Tibial nerve (tissue), 4 donors: ENCODE data around the gene ZNF319. TPM values are rescaled to one million over a fixed set of nuclear protein-coding genes. Genes with fewer than 3 reads are reported as not detected.
A peak's percentile ranks its signal among the peaks of the same experiment; 100 is the strongest.

Experiments
- DNase-seq, 2 donors: peaks; one replicate each; pipeline ENCODE4 v3.0.0-alpha.2; 2019; ENCODE audit warnings: low spot score in 2 of 2
- H3K27ac ChIP-seq, 4 donors: fragments of 200-600 bp; sonication (generic) in 3 of 4; one replicate each; pipeline ENCODE4 v1.5.1; 2017 to 2019; ENCODE audit warnings: mild to moderate bottlenecking in 1 of 4
- H3K27me3 ChIP-seq, 2 donors: fragments of 200-600 bp; sonication (generic) in 1 of 2; one replicate each; pipeline versions ENCODE4 v1.5.1 to v1.6.0; 2017 to 2019
- H3K36me3 ChIP-seq, 3 donors: fragments of 200-600 bp; sonication (generic); one replicate each; pipeline ENCODE4 v1.5.1; 2018 to 2019
- H3K4me1 ChIP-seq, 4 donors: fragments of 200-600 bp; sonication (generic) in 3 of 4; one replicate each; pipeline ENCODE4 v1.5.1; 2017 to 2019
- H3K4me3 ChIP-seq, 4 donors: fragments of 200-600 bp; sonication (generic) in 3 of 4; one replicate each; pipeline ENCODE4 v1.5.1; 2017 to 2019; ENCODE audit warnings: mild to moderate bottlenecking in 1 of 4, moderate library complexity in 1 of 4
- H3K9me3 ChIP-seq, 4 donors: fragments of 200-600 bp; sonication (generic) in 3 of 4; one replicate each; pipeline ENCODE4 v1.5.1; 2017 to 2019
- EP300 ChIP-seq, 2 donors: sonication (generic); formaldehyde crosslinking; IDR thresholded peaks; one replicate each; pipeline ENCODE4 v1.6.1; 2017; ENCODE audit warnings: antibody characterized with exemption in 2 of 2, mild to moderate bottlenecking in 1 of 2
- POLR2A ChIP-seq, 2 donors: fragments of 450-650 bp; IDR thresholded peaks; one replicate each; pipeline ENCODE4 v1.6.1; 2017; ENCODE audit warnings: antibody characterized with exemption in 2 of 2, mild to moderate bottlenecking in 2 of 2, moderate library complexity in 2 of 2
- WGBS, 2 donors: methylation state at CpG; one replicate each; pipeline ENCODE4 v1.1.5; 2018; 5-methylcytosine and 5-hydroxymethylcytosine counted together
- total RNA-seq, 4 donors: library from RNA; depleted of rRNA; stranded (reverse); fragments of >200 nt; gene quantifications; one replicate each; pipeline ENCODE4 v1.1.0, GENCODE V29; 2016
- TF ChIP-seq, protein P1 (sequence below), 5 experiments: fragments of 200-600 bp in 3 of 5; fragments of 450-650 bp in 2 of 5; sonication (generic) in 3 of 5; IDR thresholded peaks; one replicate each; pipeline ENCODE4 v1.5.1; 2016 to 2019; ENCODE audit warnings: antibody characterized with exemption in 5 of 5, mild to moderate bottlenecking in 3 of 5, moderate library complexity in 2 of 5

Gene ZNF319
- total RNA-seq, 4 donors from 2014 or later = 7.5 to 11.6 (median 9.1) TPM

DNA sequence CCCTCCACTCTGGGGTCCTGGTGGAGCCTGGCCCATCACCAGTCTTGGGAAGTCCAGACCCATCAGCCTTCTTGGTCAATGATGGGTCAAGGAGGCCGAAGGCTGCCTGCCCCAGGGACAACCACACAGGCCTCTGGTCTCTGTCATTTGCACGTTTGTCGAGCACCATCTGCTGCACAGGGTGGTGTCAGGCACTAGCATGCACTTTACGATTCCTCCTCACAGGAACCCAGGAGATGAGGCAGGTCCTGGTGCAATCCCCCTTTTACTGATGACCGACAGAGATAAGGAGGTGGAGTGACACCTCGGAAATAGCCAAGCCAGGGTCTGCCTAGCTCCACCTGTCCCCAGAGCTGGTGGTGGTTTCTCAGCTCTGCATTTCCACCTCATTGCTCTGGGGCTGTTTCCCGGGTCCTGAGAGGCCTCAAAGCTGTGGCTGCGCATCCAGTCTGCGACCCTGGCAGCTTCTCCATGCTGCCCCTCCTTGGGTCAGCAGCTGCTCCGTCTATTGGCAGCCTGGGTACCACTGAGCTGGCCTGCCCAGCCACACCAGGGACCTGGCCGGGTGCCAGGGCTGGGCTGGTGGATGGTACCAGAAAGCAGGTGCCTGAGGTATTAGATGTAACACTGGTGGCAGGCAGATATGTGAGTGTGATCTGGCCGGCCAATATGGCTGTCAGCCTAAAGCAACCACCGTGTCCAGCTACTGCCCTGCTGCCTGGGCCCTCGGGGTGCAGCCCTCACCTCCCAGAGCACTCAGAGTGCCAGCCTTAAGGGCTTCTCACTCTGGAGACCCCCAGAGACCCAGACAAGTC, 35.1 kb upstream of the ZNF319 start:
- Histone ChIP-seq H3K36me3 (peaks cover 0 to 33% (median 0%) of the 10 kb centered on the region in 3 donors), H3K27ac (no peak overlapping the region), H3K4me1 (peaks cover 0 to 45% (median 17%) of the 10 kb centered on the region in 4 donors), H3K27me3 (no peaks in the 10 kb centered on the region), H3K4me3 (no peak overlapping the region), H3K9me3 (no peaks in the 10 kb centered on the region)
- no peak for DNase-seq
- TF ChIP-seq, protein P1, sequence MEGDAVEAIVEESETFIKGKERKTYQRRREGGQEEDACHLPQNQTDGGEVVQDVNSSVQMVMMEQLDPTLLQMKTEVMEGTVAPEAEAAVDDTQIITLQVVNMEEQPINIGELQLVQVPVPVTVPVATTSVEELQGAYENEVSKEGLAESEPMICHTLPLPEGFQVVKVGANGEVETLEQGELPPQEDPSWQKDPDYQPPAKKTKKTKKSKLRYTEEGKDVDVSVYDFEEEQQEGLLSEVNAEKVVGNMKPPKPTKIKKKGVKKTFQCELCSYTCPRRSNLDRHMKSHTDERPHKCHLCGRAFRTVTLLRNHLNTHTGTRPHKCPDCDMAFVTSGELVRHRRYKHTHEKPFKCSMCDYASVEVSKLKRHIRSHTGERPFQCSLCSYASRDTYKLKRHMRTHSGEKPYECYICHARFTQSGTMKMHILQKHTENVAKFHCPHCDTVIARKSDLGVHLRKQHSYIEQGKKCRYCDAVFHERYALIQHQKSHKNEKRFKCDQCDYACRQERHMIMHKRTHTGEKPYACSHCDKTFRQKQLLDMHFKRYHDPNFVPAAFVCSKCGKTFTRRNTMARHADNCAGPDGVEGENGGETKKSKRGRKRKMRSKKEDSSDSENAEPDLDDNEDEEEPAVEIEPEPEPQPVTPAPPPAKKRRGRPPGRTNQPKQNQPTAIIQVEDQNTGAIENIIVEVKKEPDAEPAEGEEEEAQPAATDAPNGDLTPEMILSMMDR (IDR thresholded peaks at IDR 0.05) = no peak
- TF ChIP-seq POLR2A (IDR thresholded peaks at IDR 0.05) (no peak), EP300 (IDR thresholded peaks at IDR 0.05) (no peak)
- 63 to 68% methylated on average over 10 to 11 of the region's 14 CpGs for WGBS, 2 donors

DNA sequence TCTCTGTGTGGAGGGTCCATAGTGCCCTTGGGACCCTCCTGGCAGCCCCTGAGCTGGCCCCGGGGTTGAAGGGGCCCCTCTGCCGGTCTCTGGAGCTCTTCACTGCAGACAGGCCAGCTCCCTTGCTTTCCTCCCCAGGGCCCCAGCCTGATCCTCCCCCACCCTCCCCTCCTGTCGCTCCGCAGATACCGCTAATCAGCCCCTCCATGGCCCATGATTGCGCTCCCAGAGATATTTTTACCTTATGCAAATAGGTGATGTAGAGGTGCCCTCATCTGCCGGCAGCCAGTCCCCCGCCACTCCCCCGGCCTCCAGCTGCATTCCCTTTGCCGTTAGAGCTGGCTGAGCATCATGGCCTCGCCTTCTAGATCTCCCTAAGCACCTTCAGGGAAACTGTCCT, 34.3 kb upstream of the ZNF319 start:
- Histone ChIP-seq H3K9me3 (no peaks in the 10 kb centered on the region), H3K4me3 (no peak overlapping the region), H3K27me3 (no peaks in the 10 kb centered on the region), H3K4me1 (peaks cover 0 to 53% (median 22%) of the 10 kb centered on the region in 4 donors), H3K27ac (no peak overlapping the region), H3K36me3 (peaks cover 0 to 25% (median 0%) of the 10 kb centered on the region in 3 donors)
- TF ChIP-seq, protein P1 (IDR thresholded peaks at IDR 0.05) = no peak
- TF ChIP-seq POLR2A (IDR thresholded peaks at IDR 0.05) = no peak
- no peak for TF ChIP-seq EP300 (IDR thresholded peaks at IDR 0.05)
- 71 to 75% methylated on average over 11 of the region's 11 CpGs for WGBS, 2 donors
- DNase-seq = no peak

DNA sequence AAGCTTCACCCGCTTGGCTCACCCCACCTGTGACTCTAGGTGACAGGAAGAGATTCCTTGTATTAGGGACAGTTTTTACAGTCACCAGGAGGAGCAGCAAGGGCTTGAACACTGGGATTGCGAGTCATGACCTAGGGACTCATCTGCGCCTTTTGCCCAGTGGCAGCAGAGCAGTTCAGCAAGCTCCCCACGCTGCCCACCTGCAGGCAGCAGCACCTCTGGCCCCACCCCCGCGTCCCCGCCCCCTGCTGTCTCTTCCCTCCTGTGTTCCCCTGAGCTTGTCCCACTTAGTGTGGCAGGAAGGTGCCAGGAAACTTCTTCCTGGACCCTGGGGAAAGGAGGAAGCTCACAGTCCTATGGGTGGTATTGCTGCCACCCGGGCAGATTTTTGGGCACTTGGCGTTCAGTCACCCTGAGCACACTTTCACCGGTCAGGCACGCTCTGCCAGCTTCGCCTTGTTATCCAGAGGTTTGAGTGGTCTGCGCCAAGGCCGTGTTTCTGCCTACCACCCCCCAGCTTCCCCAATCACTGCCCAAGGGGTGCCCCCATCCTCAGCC, 33.7 kb upstream of the ZNF319 start:
- peaks cover 0 to 20% (median 0%) of the 10 kb centered on the region in 3 donors for H3K36me3 ChIP-seq
- DNase-seq = no peak
- H3K27me3 ChIP-seq = no peaks in the 10 kb centered on the region
- 78 to 84% methylated on average over 12 to 13 of the region's 14 CpGs for WGBS, 2 donors
- H3K4me3 ChIP-seq = no peak overlapping the region
- TF ChIP-seq POLR2A (IDR thresholded peaks at IDR 0.05) (no peak), EP300 (IDR thresholded peaks at IDR 0.05) (no peak)
- TF ChIP-seq, protein P1 (IDR thresholded peaks at IDR 0.05) = no peak
- H3K27ac ChIP-seq = peak overlapping the region in 1 of 4 donors; percentile 18
- peaks cover 0 to 59% (median 22%) of the 10 kb centered on the region in 4 donors for H3K4me1 ChIP-seq
- no peaks in the 10 kb centered on the region for H3K9me3 ChIP-seq

DNA sequence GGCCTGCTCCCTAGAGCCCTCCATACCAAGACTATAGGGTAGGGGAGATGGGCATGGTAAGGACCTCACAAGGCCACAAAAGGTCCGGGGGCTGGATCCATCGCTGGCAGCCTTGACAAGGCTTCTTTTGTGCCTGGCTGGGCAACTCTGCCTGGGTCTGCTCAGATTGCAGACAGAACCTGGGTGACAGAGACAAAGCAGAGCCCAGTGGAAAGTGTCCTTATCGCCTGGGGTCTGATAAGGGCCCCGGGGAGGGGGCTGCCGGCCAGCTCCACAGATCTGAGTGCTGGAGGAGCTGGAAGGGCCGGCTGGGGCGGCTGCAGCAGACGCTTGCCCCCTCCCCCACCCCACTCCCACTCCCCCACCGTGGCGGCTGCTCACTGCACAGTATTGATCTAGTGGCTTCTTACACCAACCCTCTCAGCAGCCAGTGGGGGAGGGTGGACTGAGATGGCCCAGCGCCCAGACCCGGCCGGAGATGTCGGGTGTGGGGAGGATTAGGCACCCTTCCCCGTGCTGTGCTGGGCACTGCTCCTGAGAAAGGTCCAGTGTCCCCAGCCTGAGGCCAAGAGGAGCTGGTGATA, 32.3 kb upstream of the ZNF319 start:
- Histone ChIP-seq H3K27me3 (no peaks in the 10 kb centered on the region), H3K4me3 (no peak overlapping the region), H3K27ac (peak overlapping the region in 3 of 4 donors; percentile 2 to 83 (median 65)), H3K36me3 (peaks cover 0 to 6% (median 0%) of the 10 kb centered on the region in 3 donors), H3K4me1 (peaks cover 0 to 73% (median 30%) of the 10 kb centered on the region in 4 donors), H3K9me3 (no peaks in the 10 kb centered on the region)
- no peak for DNase-seq
- TF ChIP-seq EP300 (IDR thresholded peaks at IDR 0.05) (no peak), POLR2A (IDR thresholded peaks at IDR 0.05) (no peak)
- TF ChIP-seq, protein P1 (IDR thresholded peaks at IDR 0.05) = no peak
- WGBS, 2 donors = 9 to 10% methylated on average over 8 to 12 of the region's 15 CpGs
